HG03442 (cell line): ENCODE data around the gene NHSL1.

Experiments
- ATAC-seq: cut with Tn5 transposase; IDR thresholded peaks from one replicate; pipeline ENCODE4 v1.9.1; 2021; ENCODE audit warnings: mild to moderate bottlenecking, moderate library complexity; ENCODE audit not compliant: unreplicated experiment

The NHSL1 gene

DNA sequence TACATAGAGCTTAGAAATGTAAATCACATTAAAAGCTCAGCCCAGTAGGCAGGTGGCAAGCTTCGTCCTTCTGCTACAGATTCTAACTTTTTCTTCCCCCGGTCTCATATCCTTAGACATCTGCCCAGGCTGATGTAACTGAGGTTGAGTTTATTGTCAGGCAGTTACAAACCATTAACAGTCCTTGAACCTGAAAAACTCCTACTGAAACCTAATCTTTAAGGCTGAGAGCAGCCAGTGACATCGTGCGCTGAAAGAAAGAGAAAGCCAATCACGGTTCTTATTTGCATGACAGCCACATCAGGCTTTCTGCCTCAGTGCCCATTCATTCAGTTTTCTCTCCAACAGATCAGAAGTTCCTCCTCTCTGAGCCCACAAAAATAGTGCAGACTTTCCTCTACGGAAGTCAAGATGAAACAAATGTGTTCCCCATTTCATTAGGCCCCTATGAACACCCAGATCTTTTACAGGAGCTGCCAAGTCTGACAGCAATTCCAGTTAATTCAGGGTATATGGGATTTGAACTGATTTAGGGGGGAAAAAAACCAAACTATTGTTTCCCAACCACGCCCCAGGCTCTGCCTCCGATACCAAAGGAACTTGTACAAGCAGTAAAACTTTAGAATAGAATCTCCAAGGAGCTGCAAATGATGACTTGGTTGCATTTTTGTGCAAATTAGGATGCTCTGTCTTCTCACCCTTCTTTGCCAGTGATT is at the start of gene NHSL1:
TSS of gene NHSL1 (minus strand) at position 192 of the 716 bp plus-strand sequence. CDS start 204 bp downstream, outside the sequence.
- peak; percentile 94 for ATAC-seq

GRCh38 chr6:138546733-138547185 is 47.5 kb upstream of the NHSL1 start:
- no peak for ATAC-seq

DNA sequence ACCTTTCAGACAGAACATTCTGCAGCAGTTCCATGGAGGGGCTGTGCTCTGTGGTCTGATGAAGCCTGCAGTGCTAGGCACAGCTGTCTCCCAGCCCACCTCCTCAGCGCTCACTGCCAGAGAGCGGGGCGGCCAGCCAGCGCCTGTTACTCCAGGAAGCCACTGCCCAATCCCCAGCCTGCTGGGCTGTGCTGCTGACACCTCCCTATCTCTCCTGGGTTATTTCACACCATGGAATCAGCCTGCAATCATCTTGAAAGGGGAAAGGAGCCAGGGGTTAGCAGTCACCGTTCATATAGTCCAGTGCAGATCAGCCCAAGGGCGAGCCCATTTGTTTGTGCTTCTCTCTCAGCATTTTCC is 46.3 kb upstream of the NHSL1 start:
- ATAC-seq: no peak

- no peak for ATAC-seq
Observed at GRCh38 chr6:138544501-138544900, 45.2 kb upstream of the NHSL1 start.

GRCh38 chr6:138543657-138544056 is 44.4 kb upstream of the NHSL1 start:
- no peak for ATAC-seq

DNA sequence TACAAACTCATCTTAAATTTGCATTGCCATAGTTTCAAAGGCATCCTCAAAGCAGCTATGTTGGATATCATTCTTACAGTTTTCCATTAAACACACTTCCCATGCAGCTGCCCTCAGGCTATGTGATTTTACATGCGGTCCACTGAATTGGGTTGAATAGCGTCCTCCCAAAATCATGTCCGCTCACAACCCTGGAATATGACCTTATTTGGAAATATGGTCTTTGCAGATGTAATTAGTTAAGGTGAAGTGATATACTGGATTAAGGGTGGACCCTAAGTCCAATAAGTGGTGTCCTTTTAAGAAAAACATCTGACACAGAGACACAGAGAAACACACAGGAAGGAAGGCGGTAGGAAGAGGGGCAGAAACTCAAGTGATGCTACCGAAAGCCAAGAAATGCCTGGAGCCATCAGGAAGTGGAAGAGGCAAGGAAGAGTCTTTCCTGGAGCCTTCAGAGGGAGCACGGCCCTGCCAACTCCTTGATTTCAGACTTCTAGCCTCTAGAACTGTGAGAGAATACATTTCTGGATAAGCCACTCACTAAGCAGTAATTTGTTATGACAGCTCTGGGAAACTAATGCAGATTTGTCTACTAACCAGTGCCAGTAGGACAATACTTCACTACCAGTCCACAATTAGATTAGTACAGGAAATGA is 42.7 kb upstream of the NHSL1 start:
- no peak for ATAC-seq

GRCh38 chr6:138540468-138540867 is 41.2 kb upstream of the NHSL1 start:
- no peak for ATAC-seq

GRCh38 chr6:138539876-138540275 is 40.6 kb upstream of the NHSL1 start:
- ATAC-seq: no peak

GRCh38 chr6:138538390-138539031 is 39.2 kb upstream of the NHSL1 start:
- no peak for ATAC-seq

DNA sequence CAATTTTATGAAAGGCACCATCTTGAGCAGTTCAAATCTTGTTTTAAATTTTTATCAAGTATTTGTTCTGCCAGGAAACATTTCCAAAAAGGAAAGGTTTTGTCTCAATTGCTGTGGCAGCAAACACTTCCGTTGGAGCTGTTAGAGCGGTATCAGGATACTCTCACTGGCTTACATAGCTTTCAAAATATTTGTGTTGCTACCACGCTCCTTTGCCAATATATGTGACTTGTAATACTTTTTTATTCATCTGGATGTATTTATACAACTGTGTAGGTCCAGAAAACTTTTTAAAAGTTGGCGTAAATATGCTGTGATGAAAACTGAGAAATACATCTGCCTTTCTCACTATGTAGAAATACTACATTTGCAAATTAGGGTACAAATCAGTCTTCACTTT is 37.8 kb upstream of the NHSL1 start:
- no peak for ATAC-seq

GRCh38 chr6:138535728-138536455 is 36.6 kb upstream of the NHSL1 start:
- ATAC-seq: no peak

- ATAC-seq: no peak
Observed at GRCh38 chr6:138533667-138534066, 34.4 kb upstream of the NHSL1 start.

DNA sequence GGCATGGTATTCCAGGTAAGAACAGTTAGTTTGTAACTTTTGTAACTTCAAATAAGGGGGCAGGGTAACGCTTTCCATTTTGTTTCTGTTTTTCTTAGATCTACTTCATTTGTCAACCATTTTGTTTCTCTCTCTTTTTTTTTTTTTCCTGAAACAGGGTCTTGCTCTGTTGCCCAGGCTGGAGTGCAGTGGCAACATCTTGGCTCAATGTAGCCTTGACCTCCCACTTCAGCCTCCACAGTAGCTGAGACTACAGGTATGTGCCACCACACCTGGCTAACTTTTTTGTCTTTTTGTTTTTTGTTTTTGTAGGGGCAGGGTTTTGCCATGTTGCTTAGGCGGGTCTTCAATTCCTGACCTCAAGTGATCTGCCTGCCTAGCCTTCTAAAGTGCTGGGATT is 32.1 kb upstream of the NHSL1 start:
- ATAC-seq: no peak

DNA sequence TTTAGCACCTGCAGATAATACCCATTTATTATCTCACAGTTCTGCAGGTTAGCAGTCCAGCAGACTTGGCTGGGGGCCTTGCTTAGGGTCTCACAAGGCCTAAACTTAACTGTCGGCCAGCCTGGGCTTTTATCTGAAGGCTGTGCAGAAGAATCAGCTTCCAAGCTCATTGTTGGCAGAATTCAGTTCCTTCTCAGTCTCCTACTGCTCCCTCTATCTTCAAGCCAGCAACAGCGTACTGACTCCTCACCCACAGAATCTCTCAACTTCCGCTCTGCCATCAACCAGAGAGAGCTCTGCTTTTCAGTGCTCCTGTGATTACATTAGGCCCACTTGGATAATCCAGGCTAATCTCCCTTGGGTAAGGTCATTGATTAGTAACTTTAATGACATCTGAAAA is 30.2 kb upstream of the NHSL1 start:
- ATAC-seq: no peak

DNA sequence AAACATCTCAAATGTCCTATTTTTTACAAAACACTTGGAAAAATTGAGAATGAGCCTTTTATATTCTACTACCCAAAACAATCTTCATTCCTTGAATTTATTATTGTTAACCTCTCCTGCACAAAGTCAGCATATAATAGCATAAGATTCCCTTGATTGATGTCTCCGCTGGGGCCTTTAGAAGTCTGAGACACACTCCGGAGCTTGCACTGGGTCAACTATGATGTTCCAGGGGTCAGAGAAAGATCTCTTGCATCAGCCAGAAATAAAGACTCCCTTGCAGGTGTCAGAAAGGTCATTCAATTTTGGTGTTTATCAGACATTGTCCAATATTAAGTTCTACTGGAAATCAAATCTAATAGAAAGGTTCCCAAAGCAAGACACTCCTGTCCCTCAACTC is 29.7 kb upstream of the NHSL1 start:
- ATAC-seq: no peak

GRCh38 chr6:138528137-138528536 is 28.8 kb upstream of the NHSL1 start:
- ATAC-seq: no peak

GRCh38 chr6:138527411-138528088 is 28.3 kb upstream of the NHSL1 start:
- no peak for ATAC-seq

DNA sequence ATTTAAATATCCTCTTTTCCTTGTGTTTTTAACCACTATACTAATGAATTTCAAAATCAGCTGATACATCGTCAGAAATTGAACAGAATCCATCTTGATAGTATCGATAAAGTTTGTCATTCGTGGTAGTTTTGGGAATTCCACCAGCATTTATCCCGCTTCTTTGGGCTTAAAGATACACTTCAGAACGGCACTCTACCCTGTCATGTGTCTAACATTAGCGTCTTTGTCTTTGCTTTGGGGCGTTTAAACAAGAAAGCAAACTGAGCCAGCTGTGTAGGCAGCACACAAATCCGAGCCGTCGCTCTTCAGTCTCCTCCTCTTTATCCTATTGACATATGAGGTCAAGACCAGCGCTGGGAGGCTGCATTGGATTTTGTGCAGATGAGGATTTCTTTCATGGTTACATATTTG is 27.5 kb upstream of the NHSL1 start:
- no peak for ATAC-seq

DNA sequence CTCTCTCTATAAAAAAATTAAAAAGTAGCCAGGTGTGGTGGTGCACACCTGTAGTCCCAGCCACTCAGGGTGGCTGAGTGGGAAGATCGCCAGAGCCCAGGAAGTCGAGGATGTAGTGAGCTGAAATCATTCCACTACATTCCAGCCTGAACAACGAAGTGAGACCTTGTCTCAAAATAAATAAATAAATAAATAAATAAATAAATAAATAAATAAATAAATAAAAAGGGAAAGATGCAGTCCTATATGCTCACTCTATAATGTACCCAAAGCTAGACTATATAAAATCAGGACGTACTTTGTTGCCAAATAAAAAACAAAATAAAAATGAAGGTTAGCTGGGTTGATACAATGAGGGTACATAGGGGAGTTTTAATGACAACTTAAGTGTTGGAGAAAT is 26.1 kb upstream of the NHSL1 start:
- no peak for ATAC-seq

GRCh38 chr6:138524526-138524925 is 25.2 kb upstream of the NHSL1 start:
- no peak for ATAC-seq
